GM21717 (cell line): ENCODE results near the gene N4BP2L1.
A peak's percentile ranks its signal among the peaks of the same experiment; 100 is the strongest.

Experiments used
- ATAC-seq: cut with Tn5 transposase; IDR thresholded peaks from one replicate; pipeline ENCODE4 v1.9.1; 2021; ENCODE audit warnings: mild to moderate bottlenecking, moderate library complexity; ENCODE audit not compliant: unreplicated experiment

The N4BP2L1 gene

GRCh38 chr13:32427852-32428580, at the start of gene N4BP2L1:
TSS of gene N4BP2L1 (minus strand) at chr13:32428130. CDS start at chr13:32428082, 48 bp downstream.
- ATAC-seq: peak; percentile 70

GRCh38 chr13:32476892-32477291, 49.0 kb upstream of the N4BP2L1 start:
- no peak for ATAC-seq

GRCh38 chr13:32476021-32476731, 48.2 kb upstream of the N4BP2L1 start:
- ATAC-seq: no peak

- ATAC-seq: no peak
Measured at GRCh38 chr13:32474999-32475792, 47.3 kb upstream of the N4BP2L1 start.

GRCh38 chr13:32473650-32474049, 45.7 kb upstream of the N4BP2L1 start:
- ATAC-seq: no peak

GRCh38 chr13:32472194-32472621, 44.3 kb upstream of the N4BP2L1 start:
- ATAC-seq: peak; percentile 90

DNA sequence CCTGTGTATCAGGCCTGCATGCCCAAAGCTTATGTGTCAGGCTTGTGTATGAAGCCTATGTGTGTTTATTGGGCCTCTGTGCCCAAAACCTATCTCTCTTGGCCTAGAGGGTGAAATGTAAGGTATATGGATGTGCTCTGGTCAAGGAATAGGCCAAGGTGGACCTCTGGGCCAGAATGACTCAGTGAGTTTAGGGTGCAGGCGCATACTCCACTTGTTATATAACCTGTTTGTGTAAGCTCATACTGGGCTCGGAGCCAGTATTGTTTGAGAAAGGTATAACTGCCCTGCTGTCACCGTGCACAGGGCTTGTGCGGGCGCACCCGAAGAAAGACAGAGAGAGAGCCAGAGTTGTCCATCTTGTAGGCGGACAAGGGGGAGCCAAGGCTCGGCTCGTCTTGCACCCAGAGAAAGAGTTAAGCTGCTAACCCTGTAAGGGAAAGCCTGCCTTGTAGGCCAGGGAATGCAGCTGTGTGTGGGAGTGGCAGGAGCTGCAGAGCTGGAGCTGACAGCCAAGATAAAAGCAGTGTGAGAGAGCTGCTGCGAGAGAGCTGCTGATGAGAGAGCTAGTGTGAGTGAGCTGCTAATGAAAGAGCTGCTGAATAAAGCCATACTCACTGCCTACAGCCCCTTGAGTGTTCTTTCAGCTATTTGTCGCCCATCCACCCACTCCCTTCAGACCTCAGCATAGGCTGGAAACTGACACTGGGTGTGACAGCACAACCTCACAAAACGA, 43.4 kb upstream of the N4BP2L1 start:
- no peak for ATAC-seq

- ATAC-seq: no peak
Measured at GRCh38 chr13:32468502-32469142, 40.7 kb upstream of the N4BP2L1 start.

DNA sequence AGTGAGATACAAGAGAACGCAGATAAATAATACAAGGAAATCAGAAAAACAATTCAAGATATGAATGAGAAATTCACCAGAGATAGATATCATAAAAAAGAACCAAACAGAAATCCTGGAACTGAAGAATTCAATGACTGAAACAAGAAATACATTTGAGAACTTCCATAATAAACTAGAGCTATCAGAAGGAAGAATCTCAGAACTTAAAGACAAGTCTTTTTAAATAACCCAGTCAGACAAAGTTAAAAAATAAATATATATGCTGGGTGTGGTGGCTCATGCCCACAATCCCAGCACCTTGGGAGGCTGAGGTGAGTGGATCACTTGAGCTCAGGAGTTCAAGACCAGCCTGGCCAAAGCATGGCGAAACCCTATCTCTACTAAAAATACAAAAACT, 28.7 kb upstream of the N4BP2L1 start:
- ATAC-seq: no peak

- ATAC-seq: no peak
Measured at GRCh38 chr13:32455594-32455903, 27.6 kb upstream of the N4BP2L1 start.

DNA sequence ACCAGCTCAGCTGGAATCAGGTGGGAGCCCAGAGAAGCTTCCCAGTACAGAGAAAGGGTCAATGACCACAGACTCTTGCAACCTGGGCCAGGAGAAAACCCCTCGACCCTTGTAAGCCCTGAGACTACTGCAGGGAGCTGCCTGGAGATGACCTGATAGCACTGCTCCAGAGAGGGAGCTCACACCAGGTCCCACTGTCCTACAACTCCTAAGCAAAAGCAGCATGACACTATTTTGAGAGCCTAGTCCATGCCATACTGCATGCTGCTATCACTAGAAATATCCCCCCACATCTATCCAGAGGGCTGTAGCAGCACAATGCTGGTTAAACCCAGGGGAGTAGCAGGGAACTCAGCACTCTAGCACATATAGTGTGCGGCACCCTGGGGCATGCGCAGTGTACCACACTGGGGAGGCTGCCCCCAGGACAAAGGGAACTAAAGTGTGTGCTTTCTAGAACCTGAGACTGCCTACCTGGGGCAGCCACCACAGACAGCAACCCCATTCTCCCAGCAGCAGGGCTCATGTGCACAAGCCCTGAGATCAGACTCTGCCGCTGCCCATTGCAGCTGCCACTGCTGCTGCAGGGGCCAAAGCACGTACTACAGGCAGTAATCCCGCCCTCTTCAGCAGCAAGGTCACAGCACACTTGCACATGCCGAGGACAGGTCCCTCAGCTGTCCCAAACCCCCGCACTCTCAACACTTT, 27.1 kb upstream of the N4BP2L1 start:
- no peak for ATAC-seq

- ATAC-seq: no peak
Measured at GRCh38 chr13:32453981-32454380, 26.1 kb upstream of the N4BP2L1 start.

DNA sequence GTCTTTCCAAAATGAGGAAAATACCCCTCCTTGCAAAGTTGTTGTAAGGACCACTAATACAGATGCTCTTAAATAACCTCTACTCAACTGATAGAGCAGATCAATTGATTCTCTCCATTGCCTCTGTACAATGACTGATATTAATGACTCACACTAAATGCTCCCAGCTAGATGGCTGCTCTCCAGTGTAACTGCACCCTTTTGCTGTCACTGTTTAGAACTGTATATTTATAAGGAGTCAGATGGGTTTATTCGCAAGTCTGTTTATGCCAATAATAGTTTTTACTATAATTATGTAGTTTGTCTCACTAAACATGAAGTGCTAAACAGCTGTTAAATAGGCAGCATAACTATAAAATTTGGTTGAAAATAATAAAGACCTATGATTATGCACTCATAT, 21.0 kb upstream of the N4BP2L1 start:
- no peak for ATAC-seq

- no peak for ATAC-seq
Measured at GRCh38 chr13:32447894-32448623, 20.1 kb upstream of the N4BP2L1 start.

DNA sequence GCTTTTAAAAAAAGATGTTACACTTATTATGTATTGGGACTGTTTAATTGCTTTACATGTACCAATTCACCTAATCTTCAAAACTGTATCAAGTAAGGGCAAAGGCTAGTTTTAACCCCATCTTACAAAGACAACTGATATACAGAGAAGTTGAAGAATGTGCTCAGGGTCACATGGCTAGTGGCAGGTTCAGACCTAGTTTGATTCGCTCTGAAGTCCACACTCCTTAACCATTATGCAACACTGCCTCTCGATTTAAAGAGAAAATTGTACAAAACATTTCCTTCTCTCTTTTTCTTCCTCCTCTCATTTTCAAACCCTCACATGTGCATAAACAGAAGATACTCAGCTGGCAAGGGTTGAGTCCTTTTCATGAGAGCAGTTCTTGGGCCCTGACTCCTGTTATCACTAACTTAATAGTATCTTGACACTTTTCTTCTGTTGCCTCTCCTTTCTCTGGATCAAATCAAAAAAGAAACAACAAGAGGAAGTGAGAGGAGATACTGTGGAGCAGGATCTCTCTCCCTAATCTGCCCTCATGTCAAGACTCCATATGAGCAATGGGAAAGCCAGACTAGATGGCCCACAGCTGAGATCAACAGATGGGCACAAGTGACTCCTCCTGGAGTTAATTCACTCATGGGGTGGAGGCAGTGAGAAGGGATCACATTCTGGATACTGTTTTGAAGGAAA, 19.0 kb upstream of the N4BP2L1 start:
- no peak for ATAC-seq

GRCh38 chr13:32446220-32446619, 18.3 kb upstream of the N4BP2L1 start:
- ATAC-seq: no peak

DNA sequence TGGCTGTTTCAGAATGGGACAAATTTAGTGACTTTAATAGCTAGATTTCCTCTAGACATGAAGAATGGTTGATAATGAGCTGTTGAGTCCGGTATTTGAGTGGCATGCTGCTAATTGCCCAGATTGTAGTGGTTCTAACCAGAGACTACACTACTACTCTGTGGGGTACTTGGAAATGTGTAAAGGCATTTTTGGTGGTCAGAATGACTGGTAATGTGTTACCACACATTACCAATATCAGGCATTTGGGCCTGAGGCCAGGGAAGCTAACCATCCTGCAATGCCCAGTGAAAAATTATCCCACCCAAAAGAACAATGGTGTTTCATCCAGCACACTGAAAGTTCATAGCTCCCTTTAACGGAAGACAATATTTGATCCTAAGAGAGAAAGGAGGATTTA, 17.5 kb upstream of the N4BP2L1 start:
- no peak for ATAC-seq

DNA sequence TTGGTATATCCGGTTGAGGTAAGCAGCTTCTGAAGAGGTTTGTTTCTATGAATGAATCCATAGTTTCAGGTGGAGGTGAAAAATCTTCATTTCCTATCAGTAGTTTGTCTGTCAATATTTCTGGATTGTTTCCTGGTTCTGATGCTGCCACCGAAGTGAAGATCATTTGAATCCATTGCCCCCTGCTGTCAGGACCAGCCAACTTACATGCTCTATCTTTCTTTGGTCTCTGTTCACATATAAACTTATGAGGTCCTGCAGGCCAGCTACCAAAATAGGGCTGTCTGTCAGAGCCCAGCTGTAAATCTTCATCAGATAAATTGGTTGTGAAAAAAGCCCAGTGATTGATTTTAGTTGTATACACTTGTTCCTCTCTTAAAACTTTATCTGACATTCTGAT, 15.2 kb upstream of the N4BP2L1 start:
- ATAC-seq: peak; percentile 66

DNA sequence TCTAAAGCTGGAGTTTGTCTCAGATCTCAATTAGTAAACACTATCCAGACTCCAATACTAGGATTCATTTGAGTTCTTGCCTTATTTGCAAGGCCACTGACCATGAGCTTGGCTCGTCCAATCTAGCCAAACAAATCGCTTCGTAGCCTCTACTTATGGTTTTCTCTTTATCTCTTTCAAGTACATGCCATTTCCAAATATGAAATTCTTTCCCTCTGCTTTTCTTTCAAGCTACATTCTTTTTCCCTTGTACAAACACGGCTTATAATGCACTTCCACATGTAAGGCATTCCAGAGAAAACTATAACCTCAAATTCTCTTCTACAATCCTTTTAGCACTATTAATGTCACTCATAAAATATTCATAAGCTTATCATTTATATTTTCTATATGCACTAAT, 10.9 kb upstream of the N4BP2L1 start:
- ATAC-seq: no peak
